Bronchial epithelial cell (primary cell): ENCODE results near the gene ADAMTS17. TPM values are rescaled to one million over a fixed set of nuclear protein-coding genes. Genes with fewer than 3 reads are reported as not detected.

Experiments
- DNase-seq: peaks from one replicate; pipeline ENCODE4 v3.0.0-alpha.2; 2010; ENCODE audit warnings: low read depth
- FAIRE-seq: peaks from 2 replicates; lab custom pipeline; 2011; peaks lifted over from hg19 to GRCh38; lab: Jason Lieb, UNC
- H3K27me3 ChIP-seq: 2 replicates; pipeline ENCODE4 v1.5.1; 2011; ENCODE audit warnings: low read length; ENCODE audit not compliant: control insufficient read depth, insufficient read depth
- H3K36me3 ChIP-seq: 2 replicates; pipeline ENCODE4 v1.5.1; 2011; ENCODE audit warnings: low read length; ENCODE audit not compliant: control insufficient read depth, insufficient read depth
- H3K4me3 ChIP-seq: 2 replicates; pipeline ENCODE4 v1.5.1; 2011; ENCODE audit warnings: mild to moderate bottlenecking, low read depth, low read length, control low read depth
- CTCF ChIP-seq: IDR thresholded peaks from 2 replicates; pipeline ENCODE4 v1.5.1; 2011; ENCODE audit warnings: mild to moderate bottlenecking, moderate library complexity, low read length, control low read depth, inconsistent platforms; ENCODE audit not compliant: insufficient read depth, severe bottlenecking
- total RNA-seq: library from RNA; depleted of rRNA; stranded (reverse); fragments of >200 nt; gene quantifications from 2 replicates; pipeline ENCODE4 v1.2.1, GENCODE V29; 2014

Gene ADAMTS17
- total RNA-seq, 1 donor from 2014 or later: 1.1 TPM

- Histone ChIP-seq H3K36me3 (no peaks in the 10 kb centered on the region), H3K27me3 (peaks cover 3% of the 10 kb centered on the region), H3K4me3 (no peak overlapping the region)
- DNase-seq: no peak
- no peak for FAIRE-seq
- TF ChIP-seq CTCF: no peak
Observed at GRCh38 chr15:100096700-100097099, 245.1 kb downstream of the ADAMTS17 start.

DNA sequence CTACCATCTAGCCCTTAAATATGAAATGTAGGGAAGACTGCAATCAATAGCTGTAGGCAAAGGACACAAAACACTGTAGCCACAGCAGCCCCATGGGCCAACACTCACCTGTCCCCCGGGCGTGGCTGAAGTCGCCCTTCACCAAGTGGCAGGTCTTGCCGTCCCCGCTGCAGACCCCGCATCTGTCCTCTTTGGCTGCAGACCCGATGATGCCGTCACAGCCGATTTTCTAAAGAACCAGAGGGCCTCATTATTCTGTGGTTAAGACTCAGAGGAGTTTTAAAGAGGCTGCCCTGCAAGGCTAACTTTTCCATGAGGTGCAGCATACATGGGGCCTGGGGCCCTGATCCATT, 245.6 kb downstream of the ADAMTS17 start:
- DNase-seq: no peak
- H3K27me3 ChIP-seq: peaks cover 3% of the 10 kb centered on the region
- H3K36me3 ChIP-seq: no peaks in the 10 kb centered on the region
- H3K4me3 ChIP-seq: no peak overlapping the region
- no peak for TF ChIP-seq CTCF
- no peak for FAIRE-seq

DNA sequence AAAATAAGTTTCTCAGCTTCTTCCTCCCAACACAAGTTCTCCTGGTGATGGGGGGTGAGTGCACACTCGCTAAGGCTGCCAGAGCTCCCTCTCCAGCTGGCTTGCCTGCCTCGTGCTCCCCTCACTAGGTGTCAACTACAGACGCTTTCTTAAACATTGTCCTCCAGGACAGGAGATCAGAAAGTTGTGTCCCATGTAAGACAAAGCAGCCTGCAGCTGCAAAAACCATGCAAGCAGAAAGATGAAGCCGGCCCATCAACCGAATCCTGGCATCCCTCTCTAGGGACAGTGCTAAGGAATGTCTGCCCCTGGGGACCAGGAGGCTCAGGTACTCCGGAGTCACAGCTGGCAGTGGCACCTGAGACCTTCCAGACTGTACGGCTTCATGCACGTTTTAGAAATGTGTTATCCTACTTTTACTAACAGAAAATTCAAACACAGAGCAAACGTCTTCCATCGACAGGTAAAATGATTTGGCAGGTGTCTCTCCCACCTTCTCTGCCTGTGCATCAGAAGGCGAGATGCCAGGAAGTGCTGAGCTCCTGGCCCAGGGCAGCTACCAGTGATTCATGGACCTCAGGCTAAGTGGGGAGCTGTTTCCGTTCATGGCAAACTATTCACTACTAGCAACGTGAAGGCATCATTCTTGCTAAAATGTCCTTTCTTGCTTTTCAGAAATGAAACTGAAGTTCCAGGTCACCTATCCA, 246.1 kb downstream of the ADAMTS17 start:
- no peaks in the 10 kb centered on the region for H3K36me3 ChIP-seq
- peaks cover 3% of the 10 kb centered on the region for H3K27me3 ChIP-seq
- peak; percentile 18 for DNase-seq
- no peak for FAIRE-seq
- H3K4me3 ChIP-seq: no peak overlapping the region
- TF ChIP-seq CTCF: no peak

- DNase-seq: no peak
- H3K4me3 ChIP-seq: no peak overlapping the region
- FAIRE-seq: no peak
Observed at GRCh38 chr15:100094127-100094510, 247.7 kb downstream of the ADAMTS17 start.

GRCh38 chr15:100093211-100094126, 248.3 kb downstream of the ADAMTS17 start:
- TF ChIP-seq CTCF: no peak
- H3K36me3 ChIP-seq: no peaks in the 10 kb centered on the region
- peaks cover 2% of the 10 kb centered on the region for H3K27me3 ChIP-seq
- FAIRE-seq (no peak), DNase-seq (peak; percentile 87)
- H3K4me3 ChIP-seq: no peak overlapping the region

More at GRCh38 chr15:100094127-100094510, 247.7 kb downstream of the ADAMTS17 start:
- TF ChIP-seq CTCF: no peak
- H3K36me3 ChIP-seq: no peaks in the 10 kb centered on the region
- H3K27me3 ChIP-seq: peaks cover 2% of the 10 kb centered on the region
